GM18517 (cell line): ENCODE data around the gene KYAT1.
"Not testable (repeated sequence)": the region's sequence is repeated elsewhere in the genome, so short reads cannot be mapped to it uniquely, and the experiment has no call there.

Source experiments
- ATAC-seq: cut with Tn5 transposase; IDR thresholded peaks from one replicate; pipeline ENCODE4 v1.9.1; 2021; ENCODE audit warnings: mild to moderate bottlenecking, moderate library complexity; ENCODE audit not compliant: unreplicated experiment

Gene KYAT1

DNA sequence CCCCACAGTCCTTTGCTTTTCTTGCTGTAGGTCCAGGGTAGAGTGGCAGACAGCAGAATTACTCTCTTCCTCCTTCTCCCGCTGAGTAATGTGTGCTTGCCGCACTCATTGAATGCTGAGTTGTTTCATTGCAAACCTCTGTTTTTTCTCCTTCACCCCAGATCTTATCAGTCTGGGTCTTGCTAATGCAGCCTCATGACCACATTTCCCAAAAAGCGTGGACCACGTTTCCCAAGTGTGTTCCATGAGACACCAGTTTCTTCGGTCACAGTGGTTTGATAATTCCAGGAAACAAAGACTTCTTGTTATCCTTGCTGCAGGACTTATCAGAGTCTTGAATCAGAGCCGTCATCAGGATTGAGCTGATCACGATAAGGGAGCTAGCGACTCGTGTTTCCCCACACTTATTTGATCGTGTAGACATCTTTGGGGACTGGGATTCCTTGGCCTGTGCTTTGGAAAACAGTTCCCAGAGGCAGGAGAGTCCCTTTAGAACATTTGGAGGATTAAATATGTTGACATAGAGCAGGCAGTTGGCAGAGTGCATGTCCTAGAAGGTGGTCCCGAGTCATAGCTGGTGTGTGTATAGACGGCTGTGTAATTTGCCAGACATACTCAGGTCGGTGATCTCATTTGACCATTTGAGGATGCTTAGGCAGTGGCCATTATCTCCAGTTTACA, 4.6 kb upstream of the KYAT1 start:
- ATAC-seq = no peak

DNA sequence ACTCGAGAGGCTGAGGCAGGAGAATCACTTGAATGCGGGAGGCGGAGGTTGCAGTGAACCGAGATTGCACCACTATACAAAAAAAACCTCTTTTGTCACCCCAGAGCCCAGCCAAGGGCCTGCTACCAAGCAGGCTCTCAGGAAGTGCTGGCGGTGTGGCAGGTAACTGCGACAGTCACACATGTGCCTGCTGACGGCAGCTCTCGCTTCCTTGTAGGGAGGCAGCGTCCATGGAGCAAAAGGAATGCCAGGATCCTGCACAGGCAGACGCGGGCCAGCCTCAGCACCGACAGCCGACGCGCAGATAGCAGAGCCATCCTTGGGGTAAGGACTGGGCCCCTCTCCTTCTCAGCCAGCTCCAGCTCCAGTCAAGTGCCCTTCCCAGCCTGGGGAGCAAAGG, 4.0 kb upstream of the KYAT1 start:
- no peak for ATAC-seq

DNA sequence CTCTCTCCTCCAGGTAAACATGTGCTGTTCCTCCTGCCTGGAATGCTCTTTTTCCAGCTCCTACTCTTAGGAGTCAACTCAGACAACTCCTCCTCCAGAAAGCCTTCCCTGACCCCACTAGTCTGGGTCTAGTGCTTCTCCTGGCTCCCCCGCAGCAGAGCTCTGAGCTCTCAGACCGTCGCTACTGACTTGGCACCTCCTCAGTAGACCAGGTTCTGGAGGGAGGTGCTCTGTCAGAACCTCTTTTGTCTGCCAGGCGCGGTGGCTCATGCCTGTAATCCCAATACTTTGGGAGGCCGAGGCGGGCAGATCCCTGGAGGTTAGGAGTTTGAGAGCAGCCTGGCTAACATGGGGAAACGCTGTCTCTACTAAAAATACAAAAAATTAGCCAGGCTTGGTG, 3.6 kb upstream of the KYAT1 start:
- no peak for ATAC-seq

- no peak for ATAC-seq
These were observed 2.4 kb upstream of the KYAT1 start for GRCh38 chr9:128884164-128884563.

- ATAC-seq = no peak
These were observed 1.2 kb upstream of the KYAT1 start for GRCh38 chr9:128882677-128883603.

DNA sequence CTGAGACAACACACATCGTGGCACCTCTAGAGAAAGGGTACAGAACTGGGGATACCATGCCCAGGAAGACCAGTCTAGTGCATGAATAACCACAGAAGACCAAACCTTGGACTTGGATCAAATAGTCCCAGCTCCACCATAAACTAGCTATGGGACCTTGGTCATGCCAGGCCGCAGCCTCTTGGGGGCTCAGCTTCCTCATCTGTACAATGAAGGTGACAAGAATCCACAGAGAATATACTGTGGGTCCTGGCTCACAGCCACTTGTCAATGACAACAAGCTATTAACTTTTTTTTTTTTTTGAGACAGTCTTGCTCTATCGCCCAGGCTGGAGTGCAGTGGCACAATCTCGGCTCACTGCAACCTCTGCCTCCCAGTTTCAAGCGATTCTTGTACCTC, 3.9 kb downstream of the KYAT1 start:
- no peak for ATAC-seq

- ATAC-seq = not testable (repeated sequence)
These were observed 10.8 kb downstream of the KYAT1 start for GRCh38 chr9:128870941-128871265.

- ATAC-seq = no peak
These were observed 11.4 kb downstream of the KYAT1 start for GRCh38 chr9:128870128-128870940.

GRCh38 chr9:128863647-128864046, 18.1 kb downstream of the KYAT1 start:
- ATAC-seq = no peak

DNA sequence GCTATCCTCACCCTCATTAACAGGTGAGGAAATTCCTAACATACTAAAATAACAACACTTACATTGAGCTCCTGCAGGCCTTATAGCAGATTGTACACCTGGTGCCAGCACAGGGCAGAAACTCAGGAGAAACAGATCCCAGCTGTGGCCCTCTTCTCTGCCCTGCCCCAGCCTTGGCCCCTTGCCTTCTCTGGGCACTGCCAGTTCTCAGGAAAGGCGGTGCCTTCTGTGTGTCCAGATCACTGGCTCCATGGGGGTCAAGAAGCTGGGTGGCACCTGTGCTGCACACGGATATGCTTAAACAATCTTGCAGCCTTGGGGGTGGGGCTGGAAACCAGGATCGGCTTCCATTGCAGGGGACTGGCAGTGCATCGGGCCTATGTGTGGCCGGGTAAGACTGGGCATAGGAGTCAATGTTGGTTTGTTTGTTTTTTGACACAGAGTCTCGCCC, 19.3 kb downstream of the KYAT1 start:
- no peak for ATAC-seq

DNA sequence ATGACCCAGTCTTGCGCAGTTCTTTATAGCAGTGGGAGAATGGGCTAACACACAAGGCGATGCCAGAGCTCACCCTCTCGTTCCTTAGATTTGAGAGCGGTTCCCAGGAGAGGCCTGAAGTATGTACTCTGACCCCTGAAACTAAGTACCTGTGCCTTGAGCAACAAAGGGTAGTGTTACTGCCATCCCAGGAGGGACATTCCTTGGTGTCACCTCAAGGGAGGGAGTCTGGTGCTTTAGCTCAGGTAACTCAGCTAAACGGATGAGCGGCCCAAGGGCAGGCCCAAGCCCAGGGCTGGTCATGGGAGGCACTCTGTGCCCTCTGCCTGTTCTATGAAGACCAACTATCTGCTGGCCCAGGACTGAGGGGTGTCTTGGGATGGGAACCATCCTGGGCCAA, 20.2 kb downstream of the KYAT1 start:
- no peak for ATAC-seq

DNA sequence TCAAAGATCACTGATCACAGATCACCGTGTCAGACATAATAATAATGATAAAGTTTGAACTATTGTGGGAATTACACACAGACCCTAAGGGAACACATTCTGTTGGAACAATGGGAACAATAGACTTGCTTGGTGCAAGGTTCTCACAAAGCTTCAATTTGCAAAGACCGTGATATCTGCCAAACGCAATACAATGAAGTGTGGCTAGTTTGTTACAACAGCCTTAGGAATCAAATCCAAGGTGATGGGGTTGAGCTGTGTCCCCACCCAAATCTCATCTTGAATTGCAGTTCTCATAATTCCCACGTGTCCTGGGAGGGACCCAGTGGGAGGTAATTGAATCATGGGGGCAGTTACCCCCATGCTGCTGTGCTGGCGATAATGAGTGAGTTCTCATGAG, 20.8 kb downstream of the KYAT1 start:
- ATAC-seq = no peak

- ATAC-seq = not testable (repeated sequence)
These were observed 23.3 kb downstream of the KYAT1 start for GRCh38 chr9:128858476-128858875.

DNA sequence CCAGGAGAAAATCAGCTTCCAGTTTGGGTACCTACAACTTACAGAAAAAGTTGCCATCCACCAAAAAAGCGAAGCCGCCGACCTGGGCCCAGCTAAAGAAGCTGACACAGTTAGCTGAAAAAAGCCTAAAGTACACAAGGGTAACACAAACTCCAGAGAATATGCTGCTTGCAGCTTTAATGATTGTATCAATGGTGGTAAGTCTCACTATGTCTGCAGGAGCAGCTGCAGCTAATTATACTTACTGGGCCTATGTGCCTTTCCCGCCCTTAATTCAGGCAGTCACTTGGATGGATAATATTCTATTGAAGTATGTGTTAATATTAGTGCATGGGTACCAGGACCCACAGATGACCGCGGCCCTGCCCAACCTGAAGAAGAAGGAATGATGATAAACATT, 27.3 kb downstream of the KYAT1 start:
- ATAC-seq = not testable (repeated sequence)

- ATAC-seq = not testable (repeated sequence)
These were observed 29.1 kb downstream of the KYAT1 start for GRCh38 chr9:128852646-128853045.

DNA sequence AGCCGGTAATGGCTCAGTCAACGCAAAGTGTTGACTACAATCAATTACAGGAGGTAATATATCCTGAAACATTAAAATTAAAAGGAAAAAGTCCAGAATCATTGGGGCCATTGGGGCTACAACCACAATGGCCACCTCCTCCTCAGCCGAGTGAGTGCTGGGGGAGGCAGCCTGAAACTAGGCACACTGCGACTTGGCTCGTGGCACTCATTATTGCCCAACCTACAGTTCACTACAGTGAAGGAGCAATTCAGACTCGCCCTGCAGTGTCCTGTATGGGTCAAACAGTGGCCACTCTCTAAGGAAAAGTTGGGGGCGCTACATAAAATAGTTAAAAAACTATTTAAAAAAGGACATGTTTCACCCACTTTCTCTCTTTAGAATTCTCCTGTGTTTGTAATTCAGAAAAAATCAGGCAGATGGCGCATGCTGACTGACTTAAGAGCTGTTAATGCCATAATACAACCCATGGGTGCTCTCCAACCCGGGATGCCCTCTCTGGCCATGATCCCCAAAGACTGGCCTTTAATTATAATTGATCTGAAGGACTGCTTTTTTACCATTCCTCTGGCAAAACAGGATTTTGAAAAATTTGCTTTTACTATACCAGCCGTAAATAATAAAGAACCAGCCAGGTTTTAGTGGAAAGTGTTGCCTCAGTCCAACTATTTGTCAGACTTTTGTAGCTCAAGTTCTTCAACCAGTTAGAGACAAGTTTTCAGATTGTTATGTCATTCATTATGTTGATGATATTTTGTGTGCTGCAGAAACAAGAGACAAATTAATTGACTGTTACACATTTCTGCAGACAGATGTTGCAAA, 29.8 kb downstream of the KYAT1 start:
- ATAC-seq = not testable (repeated sequence)

DNA sequence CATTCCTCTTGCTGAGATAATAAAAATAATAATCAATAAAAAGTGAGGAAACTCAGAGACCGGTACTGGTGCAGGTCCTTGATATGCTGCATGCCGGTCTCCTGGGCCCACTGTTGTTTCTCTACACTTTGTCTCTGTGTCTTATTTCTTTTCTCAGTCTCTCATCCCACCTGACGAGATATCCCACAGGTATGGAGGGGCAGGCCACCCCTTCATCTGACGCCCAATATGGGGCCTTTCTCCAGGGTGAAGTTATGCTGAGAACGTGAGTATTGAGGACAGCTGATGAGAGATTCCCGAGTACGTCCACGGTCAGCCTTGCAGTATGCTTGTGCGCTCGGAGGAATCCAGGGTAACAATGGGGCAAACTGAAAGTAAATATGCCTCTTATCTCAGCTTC, 30.7 kb downstream of the KYAT1 start:
- not testable (repeated sequence) for ATAC-seq

- no peak for ATAC-seq
These were observed 33.9 kb downstream of the KYAT1 start for GRCh38 chr9:128847803-128848202.

- no peak for ATAC-seq
These were observed 35.1 kb downstream of the KYAT1 start for GRCh38 chr9:128846680-128847030.

DNA sequence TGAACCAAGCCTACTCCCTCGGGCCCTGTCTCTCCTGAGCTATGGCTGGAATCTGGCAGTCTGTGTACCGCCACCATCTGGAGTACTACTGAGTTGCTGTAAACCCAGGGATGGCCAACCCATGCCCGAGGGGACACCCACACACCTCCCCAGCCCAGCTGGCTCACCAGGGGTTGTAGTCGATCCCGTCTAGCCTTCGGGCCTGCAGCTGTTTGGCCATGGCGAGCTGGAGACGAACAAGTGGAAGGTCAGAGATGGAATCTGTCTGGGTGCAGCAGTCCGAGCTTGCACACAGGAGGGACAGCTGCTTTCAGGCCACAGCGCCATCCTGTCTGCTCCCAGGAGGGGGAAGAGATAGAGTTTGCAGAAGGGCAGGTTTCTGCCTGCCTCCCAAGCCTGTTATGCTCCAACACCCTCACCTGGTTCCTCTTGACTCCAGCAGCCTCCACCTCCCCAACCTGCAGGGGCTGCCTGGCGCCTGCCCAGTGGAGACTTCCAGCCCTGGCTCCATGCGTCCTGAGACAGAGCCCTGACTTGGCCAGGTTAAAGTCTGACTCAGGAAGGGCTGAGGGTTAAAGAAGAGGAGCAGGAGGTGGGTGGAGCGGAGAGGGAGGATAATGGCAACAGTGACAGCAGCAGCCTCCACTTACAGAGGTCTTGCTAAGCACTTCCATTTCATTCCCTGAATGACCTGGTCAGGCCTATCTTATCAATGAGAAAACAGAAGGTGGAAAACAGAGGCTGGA, 36.4 kb downstream of the KYAT1 start:
- no peak for ATAC-seq
